ENCODE results near the gene ARHGAP6.

- TF ChIP-seq, protein P1, sequence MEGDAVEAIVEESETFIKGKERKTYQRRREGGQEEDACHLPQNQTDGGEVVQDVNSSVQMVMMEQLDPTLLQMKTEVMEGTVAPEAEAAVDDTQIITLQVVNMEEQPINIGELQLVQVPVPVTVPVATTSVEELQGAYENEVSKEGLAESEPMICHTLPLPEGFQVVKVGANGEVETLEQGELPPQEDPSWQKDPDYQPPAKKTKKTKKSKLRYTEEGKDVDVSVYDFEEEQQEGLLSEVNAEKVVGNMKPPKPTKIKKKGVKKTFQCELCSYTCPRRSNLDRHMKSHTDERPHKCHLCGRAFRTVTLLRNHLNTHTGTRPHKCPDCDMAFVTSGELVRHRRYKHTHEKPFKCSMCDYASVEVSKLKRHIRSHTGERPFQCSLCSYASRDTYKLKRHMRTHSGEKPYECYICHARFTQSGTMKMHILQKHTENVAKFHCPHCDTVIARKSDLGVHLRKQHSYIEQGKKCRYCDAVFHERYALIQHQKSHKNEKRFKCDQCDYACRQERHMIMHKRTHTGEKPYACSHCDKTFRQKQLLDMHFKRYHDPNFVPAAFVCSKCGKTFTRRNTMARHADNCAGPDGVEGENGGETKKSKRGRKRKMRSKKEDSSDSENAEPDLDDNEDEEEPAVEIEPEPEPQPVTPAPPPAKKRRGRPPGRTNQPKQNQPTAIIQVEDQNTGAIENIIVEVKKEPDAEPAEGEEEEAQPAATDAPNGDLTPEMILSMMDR (IDR thresholded peaks at IDR 0.05) = no peak
- no peak for TF ChIP-seq EP300 (IDR thresholded peaks at IDR 0.05)
Measured at GRCh38 chrX:11429538-11430085, 236.1 kb downstream of the ARHGAP6 start.

Measured in ovary (tissue), 3 donors.